ENCODE measurements around the gene RNF223.
"Not testable (repeated sequence)": the region's sequence is repeated elsewhere in the genome, so short reads cannot be mapped to it uniquely, and the experiment has no call there.

Gene RNF223

GRCh38 chr1:1085911-1086841 lies 12.1 kb upstream of the RNF223 start:
- no peak for DNase-seq

GRCh38 chr1:1085171-1085841 lies 11.2 kb upstream of the RNF223 start:
- DNase-seq: no peak

GRCh38 chr1:1084372-1085170 lies 10.5 kb upstream of the RNF223 start:
- no peak for DNase-seq

GRCh38 chr1:1083416-1084371 lies 9.6 kb upstream of the RNF223 start:
- no peak for DNase-seq

GRCh38 chr1:1082776-1083415 lies 8.8 kb upstream of the RNF223 start:
- DNase-seq: no peak

GRCh38 chr1:1082239-1082775 lies 8.2 kb upstream of the RNF223 start:
- no peak for DNase-seq

GRCh38 chr1:1081311-1082238 lies 7.5 kb upstream of the RNF223 start:
- no peak for DNase-seq

- no peak for DNase-seq
Observed at GRCh38 chr1:1080951-1081310, 6.8 kb upstream of the RNF223 start.

- peak; percentile 66 for DNase-seq
Observed at GRCh38 chr1:1080122-1080757, 6.1 kb upstream of the RNF223 start.

GRCh38 chr1:1079408-1080121 lies 5.5 kb upstream of the RNF223 start:
- DNase-seq: peak; percentile 70

- DNase-seq: not testable (repeated sequence)
Observed at GRCh38 chr1:1077396-1077795, 3.3 kb upstream of the RNF223 start.

GRCh38 chr1:1075148-1075935 lies 1.2 kb upstream of the RNF223 start:
- DNase-seq: no peak

- DNase-seq: no peak
Observed at GRCh38 chr1:1074631-1075147, 583 bp upstream of the RNF223 start.

GRCh38 chr1:1072849-1073742 lies 1.0 kb downstream of the RNF223 start:
- DNase-seq: no peak

GRCh38 chr1:1072299-1072848 lies 1.7 kb downstream of the RNF223 start:
- DNase-seq: no peak

GRCh38 chr1:1071486-1072298 lies 2.4 kb downstream of the RNF223 start:
- DNase-seq: no peak

Measured in activated CD8-positive, alpha-beta memory T cell treated with anti-CD3 and anti-CD28 coated beads, Interleukin-2, amount 50 U/mL, for 48 hours (primary cell).